NK-92 (cell line): ENCODE results near the gene MAPK7.

Experiments used
- DNase-seq: peaks from one replicate; lab custom pipeline; 2025; ENCODE audit not compliant: unreplicated experiment; lab: John Stamatoyannopoulos, UW

Gene MAPK7

DNA sequence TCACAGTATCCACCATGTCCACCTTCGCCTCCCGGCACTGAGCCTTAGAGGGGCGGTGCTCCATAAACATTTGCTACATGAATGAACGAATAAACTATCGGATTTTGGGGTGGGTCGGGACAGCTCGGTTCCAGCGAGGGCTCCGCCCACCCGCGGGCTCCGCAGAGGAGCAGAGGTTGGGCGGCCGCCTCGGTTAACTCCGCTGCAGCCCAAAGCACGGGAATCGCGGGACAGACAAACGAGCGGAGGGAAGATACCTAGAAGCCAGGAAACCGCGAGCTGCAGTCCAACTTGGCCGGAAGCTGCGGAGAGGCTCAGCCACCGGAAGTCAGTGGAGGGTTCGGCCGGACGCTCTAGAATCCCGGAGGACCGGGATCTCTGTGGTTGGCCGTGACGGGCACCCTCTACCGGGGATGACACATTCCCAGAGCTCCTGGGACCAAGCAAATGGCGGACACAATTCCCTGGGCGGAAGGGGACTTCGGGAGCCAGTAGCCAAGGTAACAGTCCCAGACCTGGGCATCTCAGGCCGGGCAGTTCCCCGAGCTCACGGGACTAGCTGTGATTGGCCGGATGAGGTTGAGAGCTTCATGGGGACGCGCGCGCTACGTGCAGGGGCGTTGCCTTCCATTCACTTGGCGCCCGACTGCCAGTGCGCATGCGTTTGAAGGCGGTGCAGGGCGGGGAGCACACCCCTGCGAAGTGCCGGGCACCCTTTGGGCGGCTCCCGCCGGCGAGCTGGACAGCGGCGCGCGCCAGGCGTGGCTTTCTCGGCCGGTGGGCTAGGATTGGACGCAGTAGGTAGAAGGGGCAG lies 489 bp upstream of the MAPK7 start:
- DNase-seq: peak; percentile 54

DNA sequence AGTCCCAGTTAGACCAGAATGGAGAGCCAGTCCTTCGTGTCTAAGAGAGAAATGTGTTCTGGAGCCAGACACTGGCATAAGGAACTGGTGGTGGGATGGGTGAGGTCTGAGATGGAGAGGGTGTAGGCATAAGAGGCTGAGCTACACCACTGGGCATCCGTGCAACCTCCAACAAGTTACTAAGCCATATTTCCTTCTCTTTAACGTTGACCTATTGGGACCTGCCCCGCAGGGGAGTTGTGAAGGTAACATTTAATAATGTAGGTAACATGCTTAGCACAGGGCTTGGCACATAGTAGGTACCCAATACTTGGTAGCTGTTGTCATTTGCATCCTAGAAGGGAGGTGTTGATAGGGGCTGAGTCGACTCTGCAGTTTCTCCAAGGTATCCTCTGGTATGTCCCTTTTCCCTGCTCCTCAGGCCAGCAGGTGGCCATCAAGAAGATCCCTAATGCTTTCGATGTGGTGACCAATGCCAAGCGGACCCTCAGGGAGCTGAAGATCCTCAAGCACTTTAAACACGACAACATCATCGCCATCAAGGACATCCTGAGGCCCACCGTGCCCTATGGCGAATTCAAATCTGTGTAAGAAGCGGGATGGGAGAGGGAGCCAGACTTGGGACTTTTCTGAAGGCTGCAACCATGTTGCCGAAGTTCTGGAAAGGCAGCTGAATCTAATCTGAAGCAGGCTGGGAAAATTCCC lies 1.2 kb downstream of the MAPK7 start:
- no peak for DNase-seq

DNA sequence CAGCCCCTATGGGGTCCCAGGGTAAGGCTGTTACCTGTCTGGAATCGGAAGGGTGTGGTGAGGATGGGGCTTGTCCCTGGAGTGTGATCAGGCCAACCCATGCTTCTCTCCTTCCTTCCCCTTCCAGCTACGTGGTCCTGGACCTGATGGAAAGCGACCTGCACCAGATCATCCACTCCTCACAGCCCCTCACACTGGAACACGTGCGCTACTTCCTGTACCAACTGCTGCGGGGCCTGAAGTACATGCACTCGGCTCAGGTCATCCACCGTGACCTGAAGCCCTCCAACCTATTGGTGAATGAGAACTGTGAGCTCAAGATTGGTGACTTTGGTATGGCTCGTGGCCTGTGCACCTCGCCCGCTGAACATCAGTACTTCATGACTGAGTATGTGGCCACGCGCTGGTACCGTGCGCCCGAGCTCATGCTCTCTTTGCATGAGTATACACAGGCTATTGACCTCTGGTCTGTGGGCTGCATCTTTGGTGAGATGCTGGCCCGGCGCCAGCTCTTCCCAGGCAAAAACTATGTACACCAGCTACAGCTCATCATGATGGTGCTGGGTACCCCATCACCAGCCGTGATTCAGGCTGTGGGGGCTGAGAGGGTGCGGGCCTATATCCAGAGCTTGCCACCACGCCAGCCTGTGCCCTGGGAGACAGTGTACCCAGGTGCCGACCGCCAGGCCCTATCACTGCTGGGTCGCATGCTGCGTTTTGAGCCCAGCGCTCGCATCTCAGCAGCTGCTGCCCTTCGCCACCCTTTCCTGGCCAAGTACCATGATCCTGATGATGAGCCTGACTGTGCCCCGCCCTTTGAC lies 2.4 kb downstream of the MAPK7 start:
- no peak for DNase-seq

DNA sequence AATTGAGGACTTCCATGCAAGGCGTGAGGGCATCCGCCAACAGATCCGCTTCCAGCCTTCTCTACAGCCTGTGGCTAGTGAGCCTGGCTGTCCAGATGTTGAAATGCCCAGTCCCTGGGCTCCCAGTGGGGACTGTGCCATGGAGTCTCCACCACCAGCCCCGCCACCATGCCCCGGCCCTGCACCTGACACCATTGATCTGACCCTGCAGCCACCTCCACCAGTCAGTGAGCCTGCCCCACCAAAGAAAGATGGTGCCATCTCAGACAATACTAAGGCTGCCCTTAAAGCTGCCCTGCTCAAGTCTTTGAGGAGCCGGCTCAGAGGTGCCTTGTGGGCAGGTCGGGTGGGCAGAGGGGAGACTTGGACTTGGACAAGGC lies 3.1 kb downstream of the MAPK7 start:
- no peak for DNase-seq

DNA sequence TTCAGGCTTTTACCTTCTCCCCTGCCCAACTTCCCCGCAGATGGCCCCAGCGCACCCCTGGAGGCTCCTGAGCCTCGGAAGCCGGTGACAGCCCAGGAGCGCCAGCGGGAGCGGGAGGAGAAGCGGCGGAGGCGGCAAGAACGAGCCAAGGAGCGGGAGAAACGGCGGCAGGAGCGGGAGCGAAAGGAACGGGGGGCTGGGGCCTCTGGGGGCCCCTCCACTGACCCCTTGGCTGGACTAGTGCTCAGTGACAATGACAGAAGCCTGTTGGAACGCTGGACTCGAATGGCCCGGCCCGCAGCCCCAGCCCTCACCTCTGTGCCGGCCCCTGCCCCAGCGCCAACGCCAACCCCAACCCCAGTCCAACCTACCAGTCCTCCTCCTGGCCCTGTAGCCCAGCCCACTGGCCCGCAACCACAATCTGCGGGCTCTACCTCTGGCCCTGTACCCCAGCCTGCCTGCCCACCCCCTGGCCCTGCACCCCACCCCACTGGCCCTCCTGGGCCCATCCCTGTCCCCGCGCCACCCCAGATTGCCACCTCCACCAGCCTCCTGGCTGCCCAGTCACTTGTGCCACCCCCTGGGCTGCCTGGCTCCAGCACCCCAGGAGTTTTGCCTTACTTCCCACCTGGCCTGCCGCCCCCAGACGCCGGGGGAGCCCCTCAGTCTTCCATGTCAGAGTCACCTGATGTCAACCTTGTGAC lies 3.6 kb downstream of the MAPK7 start:
- no peak for DNase-seq

DNA sequence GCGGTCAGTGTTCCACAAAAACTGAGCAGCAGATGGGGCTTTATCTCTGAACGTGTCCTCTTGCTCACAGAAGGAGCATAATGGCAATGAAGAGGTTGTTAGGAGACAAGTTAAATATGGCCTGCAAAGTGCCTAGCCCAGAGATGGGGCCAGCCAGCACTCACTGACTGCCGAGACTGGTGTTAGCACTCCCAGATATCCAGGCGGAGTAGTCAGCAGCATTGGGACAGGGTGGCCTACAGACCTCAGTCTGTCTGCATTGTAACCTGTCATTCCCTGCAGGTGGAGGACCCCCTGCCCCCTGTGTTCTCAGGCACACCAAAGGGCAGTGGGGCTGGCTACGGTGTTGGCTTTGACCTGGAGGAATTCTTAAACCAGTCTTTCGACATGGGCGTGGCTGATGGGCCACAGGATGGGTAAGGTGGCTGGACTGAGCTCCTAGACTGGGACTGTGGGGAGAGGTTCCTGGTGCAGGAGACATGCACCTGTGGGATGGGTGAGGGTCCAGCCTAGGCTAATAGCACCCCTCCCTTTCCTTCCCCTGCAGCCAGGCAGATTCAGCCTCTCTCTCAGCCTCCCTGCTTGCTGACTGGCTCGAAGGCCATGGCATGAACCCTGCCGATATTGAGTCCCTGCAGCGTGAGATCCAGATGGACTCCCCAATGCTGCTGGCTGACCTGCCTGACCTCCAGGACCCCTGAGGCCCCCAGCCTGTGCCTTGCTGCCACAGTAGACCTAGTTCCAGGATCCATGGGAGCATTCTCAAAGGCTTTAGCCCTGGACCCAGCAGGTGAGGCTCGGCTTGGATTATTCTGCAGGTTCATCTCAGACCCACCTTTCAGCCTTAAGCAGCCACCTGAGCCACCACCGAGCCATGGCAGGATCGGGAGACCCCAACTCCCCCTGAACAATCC lies 4.5 kb downstream of the MAPK7 start:
- DNase-seq: no peak

DNA sequence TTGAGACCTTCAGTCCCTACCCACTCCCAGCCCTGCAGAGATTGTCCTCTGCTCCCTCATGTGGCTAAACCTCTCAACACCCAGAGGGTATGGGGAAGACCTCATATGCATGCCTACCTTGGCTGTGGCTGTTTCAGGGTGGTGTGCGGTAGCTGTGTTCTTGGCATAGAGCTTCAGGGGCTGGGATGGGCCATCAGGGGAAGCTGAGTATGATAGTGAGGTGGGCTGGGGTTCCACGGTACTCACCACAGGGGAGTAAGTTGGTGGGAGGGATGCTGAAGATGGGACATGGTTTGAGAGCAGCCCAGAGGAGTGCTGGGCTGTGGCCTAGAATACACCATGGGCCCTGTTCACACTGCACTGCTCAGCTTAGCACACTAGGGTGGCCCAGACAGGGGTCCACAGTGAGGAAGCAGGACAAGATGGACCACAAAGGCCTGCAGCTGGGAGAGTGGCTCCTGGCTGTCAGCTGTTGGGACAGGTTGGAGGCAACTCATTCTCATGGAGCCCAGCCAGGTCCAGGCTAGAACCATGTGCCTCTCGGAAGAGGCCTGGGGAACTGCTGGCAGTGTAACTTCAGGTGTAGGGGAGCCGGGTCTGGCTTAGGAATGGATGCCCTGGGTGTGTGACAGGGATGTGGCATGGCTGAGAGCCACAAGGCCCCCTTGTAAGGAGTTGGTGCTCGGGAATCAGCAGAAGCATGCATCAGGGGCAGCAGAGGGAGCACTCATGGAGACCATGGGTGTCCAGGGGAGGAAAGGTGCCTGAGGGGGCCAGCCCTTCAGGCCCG lies 5.6 kb downstream of the MAPK7 start:
- no peak for DNase-seq

DNA sequence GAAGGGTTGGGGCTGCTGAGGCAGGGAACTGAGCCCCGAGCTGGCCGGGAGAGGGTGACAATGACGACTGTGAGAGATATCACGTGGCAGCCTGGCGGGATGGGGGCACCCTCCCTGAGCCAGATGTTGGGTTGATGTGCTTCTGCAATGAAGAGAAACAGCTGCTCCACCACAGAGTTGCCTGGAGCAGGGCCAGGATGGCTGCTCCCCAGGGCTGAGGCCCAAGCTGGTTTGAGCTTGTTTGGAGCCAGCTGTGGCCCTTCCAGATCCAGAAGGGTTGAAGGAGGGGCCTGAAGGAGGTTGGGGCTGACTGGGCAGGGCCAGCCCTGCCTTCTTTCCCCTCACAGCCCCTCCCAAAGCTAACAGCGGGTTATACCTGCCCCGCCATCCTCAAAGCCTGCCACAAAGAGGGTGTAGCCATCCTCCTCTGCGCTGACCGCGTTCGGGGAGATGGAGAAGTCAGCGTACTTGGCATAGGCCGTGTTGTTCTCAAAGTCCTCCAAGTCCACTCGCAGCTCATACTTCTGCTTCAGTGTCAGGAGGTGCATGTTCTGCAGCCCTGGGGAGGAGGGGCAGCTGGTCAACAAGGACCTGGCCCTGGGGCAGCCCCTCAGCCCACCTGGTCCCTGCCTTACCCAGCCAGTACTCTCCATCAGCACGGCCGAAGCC lies 6.6 kb downstream of the MAPK7 start:
- no peak for DNase-seq

DNA sequence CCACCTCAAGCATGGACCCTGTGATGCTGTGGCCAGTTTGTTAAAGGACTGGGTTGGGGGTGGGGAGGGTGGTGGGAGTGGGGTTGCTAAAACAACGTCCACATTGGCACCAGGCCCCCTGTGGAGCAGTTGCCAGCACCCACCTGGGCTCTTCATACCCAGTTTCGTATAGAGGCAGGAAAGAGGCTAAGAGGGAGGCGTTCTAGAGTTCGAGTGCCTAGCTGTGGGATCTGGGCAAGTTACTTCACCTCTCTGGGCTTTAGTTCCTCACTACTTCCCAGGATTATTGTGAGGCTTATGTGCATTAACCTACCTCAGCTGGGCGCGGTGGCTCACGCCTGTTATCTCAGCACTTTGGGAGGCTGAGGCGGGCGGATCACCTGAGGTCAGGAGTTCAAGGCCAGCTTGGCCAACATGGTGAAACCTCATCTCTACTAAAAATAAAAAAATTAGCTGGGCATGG lies 7.3 kb downstream of the MAPK7 start:
- no peak for DNase-seq

DNA sequence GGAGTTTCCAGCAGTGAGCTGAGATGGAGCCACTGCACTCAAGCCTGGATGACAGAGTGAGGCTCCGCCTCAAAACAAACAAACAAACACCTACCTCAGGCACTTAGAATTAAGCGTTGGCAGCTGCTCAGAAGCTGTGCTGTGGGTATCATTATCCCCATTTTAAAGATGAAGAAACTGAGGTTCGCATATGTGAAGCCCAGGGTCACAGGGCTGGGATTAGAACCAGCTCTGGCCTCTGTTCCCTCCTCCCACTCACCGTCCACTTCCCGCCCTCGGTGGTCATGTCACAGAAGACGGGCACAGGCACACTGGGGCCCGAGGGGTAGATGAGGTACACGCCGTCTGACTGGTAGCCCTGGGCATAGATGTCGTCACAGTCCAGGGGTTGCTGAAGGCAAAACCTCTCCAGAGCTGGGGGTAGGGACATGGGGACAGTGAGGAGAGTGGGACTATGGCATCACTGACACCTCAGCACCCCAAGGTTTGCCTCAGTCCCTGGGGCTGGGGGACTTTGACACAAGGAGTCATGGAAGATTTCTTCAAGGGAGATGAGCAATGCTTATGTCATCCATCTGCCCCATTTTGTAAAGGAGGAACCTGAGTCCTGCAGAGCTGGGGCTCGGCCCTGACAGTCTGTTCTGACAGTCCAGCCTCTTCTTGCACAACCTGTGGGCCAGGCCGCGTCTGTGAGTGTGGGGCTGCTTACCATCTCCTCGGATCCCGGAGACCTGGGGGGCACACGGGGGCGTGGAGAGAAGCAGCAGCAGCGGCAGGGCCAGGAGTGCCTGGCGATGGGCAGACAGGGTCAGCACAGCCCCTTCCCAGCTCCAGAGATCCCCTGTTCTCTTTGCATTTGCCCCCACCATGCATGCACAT lies 8.0 kb downstream of the MAPK7 start:
- no peak for DNase-seq

DNA sequence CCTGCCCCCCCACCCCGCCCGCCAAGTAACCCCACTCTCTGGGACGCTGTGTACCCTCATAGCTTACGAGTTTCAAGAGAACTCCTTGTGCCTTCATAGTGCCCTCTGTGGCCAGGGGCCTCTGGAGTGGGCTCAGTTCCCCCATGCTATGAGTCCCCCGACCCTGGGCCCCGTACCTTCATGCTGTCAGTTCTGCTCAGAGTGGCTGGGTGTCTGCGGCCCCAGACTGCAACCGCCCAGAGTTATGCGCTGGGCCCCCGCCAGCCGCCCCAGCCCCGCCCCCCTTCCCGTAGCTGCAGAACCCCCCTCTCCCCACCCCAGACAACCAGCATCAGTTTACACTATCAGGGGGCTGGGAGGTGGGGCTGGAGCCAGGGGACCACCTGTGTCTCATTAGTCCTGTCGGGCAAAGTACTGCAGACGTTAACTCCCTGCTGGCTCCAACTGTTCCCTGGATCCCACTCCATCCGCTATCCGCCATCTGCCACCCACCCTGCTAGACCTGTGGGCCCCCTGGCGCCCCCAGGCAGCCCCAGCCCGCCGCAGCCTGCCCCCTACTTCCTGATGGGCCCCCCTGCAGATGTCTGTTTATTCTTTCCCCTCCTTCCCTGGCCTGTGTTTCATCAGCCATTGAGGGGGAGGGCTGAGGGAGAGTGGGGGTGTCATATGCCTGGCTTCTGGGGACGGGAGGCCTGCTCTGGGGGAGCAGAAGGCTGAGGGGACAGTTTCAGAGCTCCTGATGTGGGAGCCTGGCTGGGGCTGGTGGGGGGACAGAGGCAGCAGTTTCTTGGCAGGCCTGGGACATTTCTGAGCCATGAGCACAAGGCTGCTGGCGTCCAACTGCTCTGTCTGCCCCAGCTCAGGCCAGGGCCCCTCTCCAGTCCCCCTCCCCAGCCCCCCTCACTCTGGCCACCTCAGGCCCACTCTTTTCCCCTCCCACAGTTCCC lies 8.9 kb downstream of the MAPK7 start, which contains the start of gene MFAP4:
Gene MFAP4 (minus strand): TSS at position 217 of the 947 bp plus-strand sequence. CDS start 35 bp downstream, at position 182.
- DNase-seq: no peak

DNA sequence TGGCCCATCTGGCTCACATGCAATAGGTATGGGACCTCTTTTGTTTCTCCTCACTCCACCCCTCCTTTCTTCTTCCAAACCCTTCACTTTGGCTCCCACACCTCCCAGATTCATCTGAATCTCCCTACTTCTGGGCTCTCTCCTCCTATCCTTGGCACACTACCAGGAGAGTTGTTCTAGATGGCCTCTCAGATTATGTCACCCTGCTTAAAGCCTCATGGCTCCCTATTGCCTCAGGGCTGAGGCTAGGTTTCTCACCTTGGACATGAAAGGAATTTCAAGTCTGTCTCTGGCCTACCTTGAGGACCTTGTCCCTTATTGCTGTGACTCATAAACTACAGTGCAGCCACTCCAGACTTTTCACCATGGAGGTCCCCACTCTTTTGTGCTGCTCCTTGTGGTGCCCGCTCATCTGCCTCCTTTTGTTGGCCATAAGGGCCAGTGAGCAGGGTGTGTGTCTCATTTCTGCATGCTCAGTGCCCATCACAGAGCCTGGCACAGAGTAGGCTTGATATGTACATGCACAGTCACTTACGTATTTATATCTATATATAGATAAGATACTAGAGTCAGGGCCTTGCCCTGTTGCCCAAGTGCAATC lies 9.7 kb downstream of the MAPK7 start:
- no peak for DNase-seq

DNA sequence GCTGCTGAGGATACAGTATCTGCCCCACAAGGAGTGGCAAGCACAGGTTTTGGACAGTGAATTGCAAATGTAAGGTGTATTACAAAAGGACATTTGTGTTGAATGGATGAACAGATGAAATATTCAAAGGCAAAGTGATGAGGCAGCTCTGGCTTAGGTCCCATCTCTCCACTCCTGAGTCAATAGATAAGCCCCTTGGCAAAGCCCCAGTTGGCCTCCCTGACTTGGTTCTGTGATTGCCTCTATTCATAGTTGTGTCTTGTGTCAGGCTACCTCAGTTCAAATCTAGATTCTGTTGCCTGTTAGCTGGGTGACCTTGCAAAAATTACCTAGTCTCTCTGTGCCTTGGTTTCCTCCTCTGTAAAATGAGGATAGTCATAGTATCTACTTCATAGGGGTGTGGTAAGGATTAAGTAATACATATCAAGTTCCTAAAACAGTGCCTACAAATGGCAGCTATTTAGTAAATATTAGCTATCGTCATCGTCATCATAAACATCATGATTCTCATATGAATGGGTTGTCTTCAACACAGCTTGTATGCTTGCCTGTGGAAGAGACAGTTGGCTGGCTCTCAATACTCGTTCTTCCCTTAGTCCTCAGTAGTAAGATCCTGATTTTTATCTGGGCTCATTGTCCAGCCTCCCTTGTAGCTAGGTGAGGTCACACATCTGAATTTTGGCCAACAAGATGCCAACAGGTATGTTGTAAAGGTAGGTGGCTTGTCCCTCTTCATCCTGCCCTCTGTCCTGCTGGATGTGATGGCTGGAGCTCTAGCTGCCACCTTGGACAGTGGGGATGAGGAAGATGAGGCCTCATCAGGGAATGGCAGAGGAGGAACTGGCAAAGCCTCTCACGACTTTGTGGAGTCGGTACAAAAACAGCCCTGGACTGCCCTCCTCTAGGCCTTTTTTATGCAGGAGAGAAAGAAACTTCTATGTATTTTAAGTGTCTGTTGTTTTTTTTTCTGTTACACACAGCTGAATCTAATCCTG lies 10.8 kb downstream of the MAPK7 start:
- DNase-seq: no peak

DNA sequence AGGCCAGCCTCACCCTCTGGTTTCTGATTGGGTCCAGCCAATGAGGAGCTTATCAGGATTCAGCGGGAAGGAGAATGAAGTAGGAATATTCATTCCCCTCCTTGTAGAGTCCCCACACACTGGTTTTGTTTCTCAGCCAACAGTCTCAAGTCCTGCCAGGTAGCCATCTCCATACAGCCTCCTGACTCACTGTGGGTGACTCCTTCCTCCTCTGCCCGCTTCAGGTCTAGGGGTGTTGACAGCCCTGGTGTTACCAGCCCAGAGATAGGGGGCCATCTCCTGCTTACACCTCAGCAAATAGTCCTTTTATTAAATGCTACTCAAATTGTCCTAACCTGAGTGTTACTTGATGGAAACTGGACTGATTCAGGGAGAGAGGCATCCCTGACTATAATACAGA lies 12.7 kb downstream of the MAPK7 start:
- no peak for DNase-seq

DNA sequence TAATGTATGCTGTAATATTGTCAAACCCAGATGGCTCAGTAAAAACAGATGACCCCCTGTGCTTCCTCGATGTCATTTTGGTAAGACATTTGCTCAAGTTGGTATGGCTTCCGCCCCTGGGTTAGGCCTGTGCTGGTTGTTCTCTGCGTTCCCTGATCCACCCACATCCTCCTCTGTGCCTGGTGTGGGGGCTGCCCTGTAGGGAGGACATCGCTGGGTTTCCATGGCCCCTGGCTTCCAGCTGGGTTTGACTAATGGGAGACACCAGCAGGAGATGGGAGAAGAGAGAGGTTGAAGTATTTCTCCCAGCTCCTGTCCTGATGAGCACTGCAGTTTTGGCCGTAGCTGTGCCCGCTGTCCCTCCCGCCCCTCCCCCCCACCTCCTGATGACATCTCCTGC lies 13.1 kb downstream of the MAPK7 start:
- DNase-seq: no peak
